Gastrocnemius medialis (tissue), 4 donors: ENCODE data around the gene CAMTA1.

Source experiments
- CTCF ChIP-seq, 5 experiments: fragments of 450-650 bp in 3 of 5; fragments of 200-600 bp in 2 of 5; sonication (generic) in 2 of 5; IDR thresholded peaks in 4 of 5; conservative IDR thresholded peaks in 1 of 5; 1 replicate in 4 of 5; 2 replicates in 1 of 5; pipeline ENCODE4 v1.5.1; 2016 to 2019; ENCODE audit warnings: antibody characterized with exemption in 5 of 5, mild to moderate bottlenecking in 3 of 5, moderate library complexity in 3 of 5
- POLR2A ChIP-seq, 2 donors: fragments of 450-650 bp; IDR thresholded peaks; one replicate each; pipeline ENCODE4 v1.6.1; 2017; ENCODE audit warnings: antibody characterized with exemption in 2 of 2, mild to moderate bottlenecking in 2 of 2, moderate library complexity in 2 of 2

- TF ChIP-seq CTCF (IDR thresholded peaks at IDR 0.05 in 4 of 5, conservative IDR thresholded peaks at IDR 0.05 in 1 of 5) (no peak), POLR2A (IDR thresholded peaks at IDR 0.05) (no peak)
These were observed 196.3 kb downstream of the CAMTA1 start for GRCh38 chr1:6981595-6981994.
